Measurements from ENCODE around the gene NR1D1. TPM values are rescaled to one million over a fixed set of nuclear protein-coding genes. Genes with fewer than 3 reads are reported as not detected.

Gene NR1D1
- total RNA-seq, 4 donors from 2014 or later: 62.1 to 184 (median 96.0) TPM

DNA sequence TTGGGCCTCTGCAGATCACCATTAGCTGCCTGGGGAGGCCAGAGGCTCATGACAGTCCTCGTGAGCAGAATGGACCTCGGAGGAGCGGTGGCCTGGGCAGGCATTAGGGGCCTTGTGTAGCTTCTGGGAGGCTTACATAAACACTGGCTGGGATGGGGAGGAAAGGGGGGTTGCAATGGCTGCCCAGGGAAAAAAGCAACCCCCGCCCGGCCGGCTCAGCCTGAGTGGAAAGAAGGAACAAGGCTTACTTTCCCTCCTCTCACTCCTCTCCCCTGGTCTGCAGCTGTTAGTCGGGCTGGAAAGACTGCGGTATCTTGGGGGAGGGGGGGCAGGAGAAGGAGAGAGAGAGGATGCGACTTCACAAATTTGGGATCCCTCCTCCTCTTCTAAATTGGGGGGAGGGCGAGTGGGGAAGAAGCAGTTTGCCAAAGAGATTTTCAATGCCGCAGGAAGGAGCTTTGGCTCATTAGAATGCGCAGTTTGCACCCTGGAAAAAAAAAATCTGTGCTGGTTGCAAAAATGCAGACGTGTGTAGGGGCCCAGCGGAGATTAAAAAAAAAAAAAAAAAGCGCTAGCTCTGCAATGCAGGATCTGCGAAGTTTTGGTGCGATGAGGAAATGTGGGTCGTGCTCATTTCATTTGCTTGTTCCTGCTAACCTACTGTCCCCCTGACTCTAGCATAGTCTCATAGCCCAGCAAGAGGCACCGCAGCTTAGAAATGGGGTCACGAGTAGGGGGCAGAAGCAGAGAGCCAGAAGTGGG lies 6.6 kb upstream of the NR1D1 start:
- peaks cover 100% of the 10 kb centered on the region for H3K4me1 ChIP-seq

DNA sequence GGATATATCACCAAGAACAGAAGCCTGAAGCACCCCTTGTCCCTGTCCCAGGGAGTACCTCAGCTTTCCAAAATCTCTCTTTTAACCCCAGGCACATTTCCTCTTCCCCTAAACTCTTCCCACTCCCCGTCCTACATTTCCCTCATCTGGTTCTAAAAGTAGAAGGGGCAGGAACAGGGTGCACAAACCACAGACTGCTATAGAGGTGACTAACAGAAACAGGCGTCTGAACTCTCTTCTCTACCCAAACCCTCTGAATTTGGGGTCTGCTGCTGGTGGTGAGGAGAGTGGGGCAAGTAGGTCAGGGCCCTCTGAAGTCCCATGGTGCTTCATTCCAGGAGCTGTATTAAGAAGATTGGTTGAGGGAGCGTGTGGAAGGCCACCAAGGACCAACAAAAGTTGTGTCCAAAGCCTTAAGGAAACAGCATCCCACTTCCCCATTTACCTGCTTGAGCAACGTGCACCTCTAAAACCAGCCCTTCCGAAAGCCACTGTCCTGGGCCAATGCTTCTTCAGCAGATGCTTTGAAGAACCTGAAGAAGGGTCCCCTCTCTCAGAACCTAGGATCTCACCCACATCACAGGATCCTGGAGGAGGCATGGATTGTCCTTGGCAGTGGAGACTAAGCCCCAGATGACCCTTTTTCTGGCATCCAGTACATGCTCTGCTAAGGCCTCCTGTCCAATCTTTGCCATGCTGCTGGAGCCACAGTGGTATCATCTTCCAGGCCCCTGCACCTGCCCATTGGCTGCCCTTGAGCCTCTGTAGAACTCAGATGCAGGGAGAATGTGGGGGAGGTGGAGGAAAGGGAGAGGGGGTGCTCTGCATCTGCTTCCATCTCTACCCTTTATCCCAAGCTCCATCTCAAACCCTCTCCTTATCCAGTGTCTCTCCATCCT lies 5.7 kb upstream of the NR1D1 start:
- 76% methylated on average over 5 of the region's 5 CpGs for WGBS
- peaks cover 100% of the 10 kb centered on the region for H3K4me1 ChIP-seq
- H3K36me3 ChIP-seq: no peaks in the 10 kb centered on the region
- H3K27ac ChIP-seq: peak overlapping the region; percentile 94
- H3K27me3 ChIP-seq: no peaks in the 10 kb centered on the region
- no peak for DNase-seq (ENCODE audit: low spot score in 2 of 2)
- TF ChIP-seq POLR2A (IDR thresholded peaks at IDR 0.05) (no peak), EP300 (IDR thresholded peaks at IDR 0.05) (no peak), POLR2AphosphoS5 (IDR thresholded peaks at IDR 0.05) (no peak)
- TF ChIP-seq, protein P1, sequence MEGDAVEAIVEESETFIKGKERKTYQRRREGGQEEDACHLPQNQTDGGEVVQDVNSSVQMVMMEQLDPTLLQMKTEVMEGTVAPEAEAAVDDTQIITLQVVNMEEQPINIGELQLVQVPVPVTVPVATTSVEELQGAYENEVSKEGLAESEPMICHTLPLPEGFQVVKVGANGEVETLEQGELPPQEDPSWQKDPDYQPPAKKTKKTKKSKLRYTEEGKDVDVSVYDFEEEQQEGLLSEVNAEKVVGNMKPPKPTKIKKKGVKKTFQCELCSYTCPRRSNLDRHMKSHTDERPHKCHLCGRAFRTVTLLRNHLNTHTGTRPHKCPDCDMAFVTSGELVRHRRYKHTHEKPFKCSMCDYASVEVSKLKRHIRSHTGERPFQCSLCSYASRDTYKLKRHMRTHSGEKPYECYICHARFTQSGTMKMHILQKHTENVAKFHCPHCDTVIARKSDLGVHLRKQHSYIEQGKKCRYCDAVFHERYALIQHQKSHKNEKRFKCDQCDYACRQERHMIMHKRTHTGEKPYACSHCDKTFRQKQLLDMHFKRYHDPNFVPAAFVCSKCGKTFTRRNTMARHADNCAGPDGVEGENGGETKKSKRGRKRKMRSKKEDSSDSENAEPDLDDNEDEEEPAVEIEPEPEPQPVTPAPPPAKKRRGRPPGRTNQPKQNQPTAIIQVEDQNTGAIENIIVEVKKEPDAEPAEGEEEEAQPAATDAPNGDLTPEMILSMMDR (IDR thresholded peaks at IDR 0.05): no peak
- no peak overlapping the region for H3K4me3 ChIP-seq
- H3K9me3 ChIP-seq: no peaks in the 10 kb centered on the region

More for the DNA sequence above, 6.6 kb upstream of the NR1D1 start:
- DNase-seq (ENCODE audit: low spot score in 2 of 2): no peak
- TF ChIP-seq POLR2AphosphoS5 (IDR thresholded peaks at IDR 0.05) (no peak), EP300 (IDR thresholded peaks at IDR 0.05) (no peak), POLR2A (IDR thresholded peaks at IDR 0.05) (no peak)
- TF ChIP-seq, protein P1 (IDR thresholded peaks at IDR 0.05): no peak
- H3K27me3 ChIP-seq: no peaks in the 10 kb centered on the region
- H3K4me3 ChIP-seq: no peak overlapping the region
- WGBS: 33% methylated on average over 20 of the region's 20 CpGs
- peak overlapping the region; percentile 94 for H3K27ac ChIP-seq
- no peaks in the 10 kb centered on the region for H3K9me3 ChIP-seq
- no peaks in the 10 kb centered on the region for H3K36me3 ChIP-seq

DNA sequence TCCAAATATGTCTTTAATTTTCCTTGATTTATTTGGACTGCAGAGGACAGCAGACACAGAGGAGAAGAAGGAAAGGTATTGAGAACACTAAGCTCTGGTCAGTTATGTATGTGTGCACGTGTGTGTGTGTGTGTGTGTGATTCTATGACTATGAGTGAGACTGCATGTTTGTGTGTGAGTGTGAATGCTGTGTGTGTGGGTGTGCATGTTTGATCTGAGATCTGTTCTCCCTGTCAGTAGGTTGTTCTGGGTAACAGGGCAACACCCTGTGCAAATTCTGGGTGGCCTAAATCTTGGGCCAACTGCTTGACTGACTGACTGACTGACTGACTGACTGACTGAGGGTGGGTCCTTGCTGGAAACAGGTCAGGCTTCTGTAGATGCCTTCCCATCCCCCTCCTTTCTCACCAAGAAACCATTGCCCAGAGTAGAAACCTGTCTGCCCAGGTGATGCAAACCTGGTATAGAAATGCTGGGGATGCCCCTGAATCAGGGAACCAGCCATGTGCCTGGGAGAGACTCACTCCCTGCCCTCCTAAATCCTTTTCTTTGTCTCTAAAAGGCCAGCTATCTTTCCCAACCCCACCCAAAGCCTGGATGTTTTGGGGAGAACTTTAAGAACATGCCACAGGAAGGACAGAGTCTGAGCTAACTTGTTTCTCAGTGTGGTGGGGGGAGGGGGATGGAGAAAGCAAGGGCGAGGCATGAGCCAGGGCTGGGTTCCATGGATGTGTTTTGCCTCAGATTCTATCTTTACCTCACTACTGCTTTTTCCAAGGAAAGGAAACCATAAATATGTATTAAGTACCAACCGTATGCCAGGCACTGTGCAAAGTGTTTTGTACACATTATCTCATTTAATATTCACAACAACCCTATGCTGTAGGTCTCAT lies 4.5 kb upstream of the NR1D1 start:
- no peaks in the 10 kb centered on the region for H3K36me3 ChIP-seq
- peak overlapping the region; percentile 94 for H3K27ac ChIP-seq
- DNase-seq (ENCODE audit: low spot score in 2 of 2): no peak
- TF ChIP-seq POLR2AphosphoS5 (IDR thresholded peaks at IDR 0.05) (peak in 1 of 3 donors; percentile 35), EP300 (IDR thresholded peaks at IDR 0.05) (no peak), POLR2A (IDR thresholded peaks at IDR 0.05) (no peak)
- no peaks in the 10 kb centered on the region for H3K9me3 ChIP-seq
- WGBS: 30% methylated on average over 3 of the region's 3 CpGs
- H3K27me3 ChIP-seq: no peaks in the 10 kb centered on the region
- H3K4me1 ChIP-seq: peaks cover 91% of the 10 kb centered on the region
- no peak overlapping the region for H3K4me3 ChIP-seq

DNA sequence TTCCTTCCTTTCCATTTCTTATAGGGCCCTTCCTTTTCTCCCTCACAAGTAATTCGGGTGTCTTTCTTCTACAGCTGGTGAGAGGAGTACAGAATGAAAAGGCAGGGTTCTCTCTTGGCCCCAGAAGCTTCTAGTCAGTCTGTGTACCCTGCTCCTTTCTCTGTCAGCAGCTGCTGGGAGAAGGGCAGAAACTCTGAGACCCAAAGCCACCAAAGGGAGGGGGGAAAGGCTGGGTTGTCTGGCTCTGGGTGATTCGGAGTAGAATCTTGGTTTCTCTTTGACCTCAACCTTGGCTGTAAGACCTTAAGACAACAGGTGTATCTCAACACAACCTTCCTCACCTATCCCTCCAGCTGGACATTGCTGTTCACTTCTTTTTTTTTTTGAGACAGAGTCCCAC lies 3.3 kb upstream of the NR1D1 start:
- peaks cover 83% of the 10 kb centered on the region for H3K4me1 ChIP-seq
- TF ChIP-seq POLR2A (IDR thresholded peaks at IDR 0.05): no peak
- TF ChIP-seq, protein P1 (IDR thresholded peaks at IDR 0.05): no peak
- TF ChIP-seq POLR2AphosphoS5 (IDR thresholded peaks at IDR 0.05): no peak
- TF ChIP-seq EP300 (IDR thresholded peaks at IDR 0.05): no peak
- no peaks in the 10 kb centered on the region for H3K9me3 ChIP-seq
- no peak for DNase-seq (ENCODE audit: low spot score in 2 of 2)
- H3K36me3 ChIP-seq: no peaks in the 10 kb centered on the region
- no peak overlapping the region for H3K4me3 ChIP-seq
- WGBS: 30% methylated on average over 2 of the region's 2 CpGs
- no peaks in the 10 kb centered on the region for H3K27me3 ChIP-seq
- H3K27ac ChIP-seq: peak overlapping the region; percentile 94

DNA sequence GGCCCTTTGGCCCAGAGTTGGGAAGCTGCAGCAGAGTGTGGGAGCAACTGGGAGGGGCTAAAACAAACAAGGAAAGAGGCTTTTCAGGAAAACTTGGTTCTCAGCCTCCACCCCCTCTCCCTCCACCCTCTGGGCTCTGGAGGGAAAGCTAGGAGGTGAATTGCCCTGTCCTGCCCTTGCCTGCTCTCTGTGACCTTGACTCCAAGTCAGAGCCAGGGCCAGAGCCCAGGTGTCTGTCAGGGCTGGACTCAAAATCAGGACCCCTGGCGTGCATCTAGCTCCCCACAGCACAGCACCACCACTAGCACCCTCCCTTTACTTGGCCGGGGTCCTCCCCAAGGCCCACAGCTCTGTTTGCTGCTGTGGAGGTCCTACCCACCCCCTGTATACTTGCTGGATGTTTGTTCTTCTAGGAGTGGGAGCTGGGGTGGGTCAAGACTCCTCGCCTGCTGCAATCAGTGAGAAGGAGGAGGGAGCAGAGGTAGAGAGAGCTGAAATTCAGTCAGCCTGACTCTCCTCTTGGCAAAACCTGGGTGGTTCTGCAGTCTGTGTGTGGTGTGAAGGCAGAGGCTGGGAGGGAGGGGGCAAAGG lies 2.8 kb upstream of the NR1D1 start:
- peaks cover 83% of the 10 kb centered on the region for H3K4me1 ChIP-seq
- DNase-seq (ENCODE audit: low spot score in 2 of 2): no peak
- no peaks in the 10 kb centered on the region for H3K27me3 ChIP-seq
- WGBS: 50% methylated on average over 3 of the region's 3 CpGs
- H3K9me3 ChIP-seq: no peaks in the 10 kb centered on the region
- no peak for TF ChIP-seq POLR2A (IDR thresholded peaks at IDR 0.05)
- TF ChIP-seq, protein P1 (IDR thresholded peaks at IDR 0.05): no peak
- H3K27ac ChIP-seq: peak overlapping the region; percentile 94
- no peak overlapping the region for H3K4me3 ChIP-seq
- H3K36me3 ChIP-seq: no peaks in the 10 kb centered on the region

Data from suprapubic skin (tissue), 4 donors.